Amniotic epithelial cell (primary cell): ENCODE data around the gene PARP16.
"Not testable (repeated sequence)": the region's sequence is repeated elsewhere in the genome, so short reads cannot be mapped to it uniquely, and the experiment has no call there.

Experiments
- DNase-seq: peaks from one replicate; pipeline ENCODE4 v3.0.0-alpha.2; 2010; ENCODE audit warnings: low read depth

PARP16 gene

GRCh38 chr15:65233696-65234095 lies 53.0 kb downstream of the PARP16 start:
- no peak for DNase-seq

- DNase-seq: no peak
These were observed 54.2 kb downstream of the PARP16 start for GRCh38 chr15:65232520-65232919.

GRCh38 chr15:65231306-65231705 lies 55.4 kb downstream of the PARP16 start:
- DNase-seq: no peak

- not testable (repeated sequence) for DNase-seq
These were observed 59.8 kb downstream of the PARP16 start for GRCh38 chr15:65226901-65227300.

- no peak for DNase-seq
These were observed 60.5 kb downstream of the PARP16 start for GRCh38 chr15:65226221-65226620.

- no peak for DNase-seq
These were observed 62.7 kb downstream of the PARP16 start for GRCh38 chr15:65223996-65224395.

GRCh38 chr15:65222891-65223290 lies 63.8 kb downstream of the PARP16 start:
- DNase-seq: no peak

GRCh38 chr15:65221697-65222096 lies 65.0 kb downstream of the PARP16 start:
- no peak for DNase-seq

GRCh38 chr15:65219137-65219536 lies 67.5 kb downstream of the PARP16 start:
- no peak for DNase-seq

GRCh38 chr15:65217526-65218482 lies 68.9 kb downstream of the PARP16 start:
- no peak for DNase-seq

GRCh38 chr15:65215496-65215895 lies 71.2 kb downstream of the PARP16 start:
- no peak for DNase-seq

GRCh38 chr15:65214010-65214409 lies 72.7 kb downstream of the PARP16 start:
- DNase-seq: no peak

GRCh38 chr15:65213241-65213640 lies 73.4 kb downstream of the PARP16 start:
- DNase-seq: no peak

- DNase-seq: no peak
These were observed 74.6 kb downstream of the PARP16 start for GRCh38 chr15:65212097-65212496.

GRCh38 chr15:65211482-65211982 lies 75.2 kb downstream of the PARP16 start:
- peak; percentile 52 for DNase-seq

GRCh38 chr15:65210770-65211481 lies 75.8 kb downstream of the PARP16 start, which contains the start of gene CILP:
TSS of gene CILP (minus strand) at chr15:65211473. CDS start at chr15:65209755, 1,718 bp downstream.
- no peak for DNase-seq

GRCh38 chr15:65209701-65210643 lies 76.7 kb downstream of the PARP16 start:
- DNase-seq: no peak

GRCh38 chr15:65208647-65209046 lies 78.0 kb downstream of the PARP16 start:
- DNase-seq: no peak
